ENCODE results near the gene MED23. TPM values are rescaled to one million over a fixed set of nuclear protein-coding genes. Genes with fewer than 3 reads are reported as not detected.

The MED23 gene
- total RNA-seq, 2 donors from 2014 or later: 11.9 to 18.2 TPM

DNA sequence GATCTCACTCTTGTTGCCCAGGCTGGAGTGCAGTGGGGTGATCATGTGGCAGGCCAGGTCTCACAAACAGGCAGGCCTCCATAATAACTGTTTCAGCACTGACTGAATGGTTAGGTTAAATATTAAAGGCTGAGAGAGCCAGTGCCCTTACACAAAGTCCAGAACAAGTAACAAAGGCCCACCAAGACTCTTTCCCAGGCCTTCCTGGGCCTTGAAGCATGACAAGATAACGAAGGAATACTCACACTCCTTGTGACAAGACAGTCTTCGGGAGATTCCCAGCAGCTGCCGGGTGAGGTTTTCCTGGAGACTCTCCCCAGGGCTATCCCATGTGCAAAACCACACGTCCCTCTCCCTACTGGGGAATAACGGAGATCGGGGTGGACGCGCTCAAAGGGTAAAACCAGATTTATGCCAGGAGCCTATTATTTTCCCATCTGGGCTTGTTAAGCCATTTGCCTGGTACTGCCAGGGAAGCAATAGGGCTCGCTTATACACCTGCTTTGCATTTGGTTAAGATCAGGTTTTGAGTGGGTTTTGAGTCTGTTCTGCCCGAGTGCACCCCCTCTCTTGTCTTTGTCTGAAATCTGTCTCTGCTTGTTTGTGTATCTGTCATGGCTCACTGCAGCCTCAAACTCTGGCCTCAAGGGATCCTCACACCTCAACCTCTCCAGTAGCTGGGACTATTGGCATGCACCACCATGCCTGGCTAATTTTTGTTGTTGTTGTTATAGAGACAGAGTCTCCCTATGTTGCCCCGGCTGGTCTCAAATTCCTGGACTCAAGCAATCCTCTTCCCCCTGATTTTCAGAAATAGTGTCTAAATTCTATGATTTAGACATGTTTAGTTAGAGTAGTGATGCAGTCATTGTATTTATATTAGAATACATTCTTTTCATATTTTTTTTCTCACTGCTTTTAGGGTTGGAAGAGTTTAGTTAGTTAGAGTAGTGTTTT, 7.6 kb upstream of the MED23 start:
- H3K36me3 ChIP-seq (replicated peaks in 1 of 2; ENCODE audit: insufficient read depth in 1 of 2, low read depth in 2 of 2): no peaks in the 10 kb centered on the region
- no peak overlapping the region for H3K27ac ChIP-seq
- H3K27me3 ChIP-seq: no peaks in the 10 kb centered on the region
- WGBS, 2 donors: 74 to 86% methylated on average over 11 of the region's 11 CpGs
- TF ChIP-seq POLR2A (IDR thresholded peaks at IDR 0.05): no peak
- TF ChIP-seq, protein P1, sequence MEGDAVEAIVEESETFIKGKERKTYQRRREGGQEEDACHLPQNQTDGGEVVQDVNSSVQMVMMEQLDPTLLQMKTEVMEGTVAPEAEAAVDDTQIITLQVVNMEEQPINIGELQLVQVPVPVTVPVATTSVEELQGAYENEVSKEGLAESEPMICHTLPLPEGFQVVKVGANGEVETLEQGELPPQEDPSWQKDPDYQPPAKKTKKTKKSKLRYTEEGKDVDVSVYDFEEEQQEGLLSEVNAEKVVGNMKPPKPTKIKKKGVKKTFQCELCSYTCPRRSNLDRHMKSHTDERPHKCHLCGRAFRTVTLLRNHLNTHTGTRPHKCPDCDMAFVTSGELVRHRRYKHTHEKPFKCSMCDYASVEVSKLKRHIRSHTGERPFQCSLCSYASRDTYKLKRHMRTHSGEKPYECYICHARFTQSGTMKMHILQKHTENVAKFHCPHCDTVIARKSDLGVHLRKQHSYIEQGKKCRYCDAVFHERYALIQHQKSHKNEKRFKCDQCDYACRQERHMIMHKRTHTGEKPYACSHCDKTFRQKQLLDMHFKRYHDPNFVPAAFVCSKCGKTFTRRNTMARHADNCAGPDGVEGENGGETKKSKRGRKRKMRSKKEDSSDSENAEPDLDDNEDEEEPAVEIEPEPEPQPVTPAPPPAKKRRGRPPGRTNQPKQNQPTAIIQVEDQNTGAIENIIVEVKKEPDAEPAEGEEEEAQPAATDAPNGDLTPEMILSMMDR (IDR thresholded peaks at IDR 0.05): no peak
- no peak for DNase-seq
- ATAC-seq: no peak
- no peaks in the 10 kb centered on the region for H3K4me1 ChIP-seq
- H3K4me3 ChIP-seq: no peak overlapping the region
- no peaks in the 10 kb centered on the region for H3K9me3 ChIP-seq
- intact Hi-C loops (cut with DNase I): no loop called here

DNA sequence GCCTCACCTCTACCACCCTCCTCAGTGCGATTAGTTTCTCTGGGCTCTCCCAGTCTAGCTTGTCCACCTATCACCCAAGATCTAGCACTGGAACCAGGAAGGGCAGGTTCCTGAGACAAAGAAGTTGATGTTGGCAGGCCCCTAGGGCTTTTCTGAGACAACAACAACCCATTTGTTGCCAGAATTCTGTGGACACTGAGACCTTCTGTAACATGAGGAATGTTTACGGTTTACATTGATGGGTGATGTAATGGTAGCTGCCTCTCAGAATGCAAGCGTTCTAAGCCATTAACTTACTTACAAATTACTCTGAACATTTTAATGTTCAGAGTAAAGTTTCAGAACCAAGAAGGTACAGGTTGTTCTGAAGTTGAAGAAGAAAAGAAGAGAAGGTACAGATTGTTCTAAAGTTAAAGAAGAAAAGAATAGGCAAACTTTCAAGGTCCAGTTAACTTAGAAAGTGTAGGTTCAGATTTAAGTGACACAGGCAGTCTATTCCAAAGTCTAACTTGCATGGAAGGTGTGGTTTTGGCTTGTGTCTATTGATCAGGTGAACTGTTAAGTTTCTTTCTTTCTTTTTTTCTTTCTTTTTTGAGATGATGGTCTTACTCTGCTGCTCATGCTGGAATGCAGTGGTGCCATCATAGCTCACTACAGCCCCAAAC, 3.7 kb upstream of the MED23 start:
- no peak overlapping the region for H3K4me3 ChIP-seq
- H3K9me3 ChIP-seq: no peaks in the 10 kb centered on the region
- H3K36me3 ChIP-seq (replicated peaks in 1 of 2; ENCODE audit: insufficient read depth in 1 of 2, low read depth in 2 of 2): no peaks in the 10 kb centered on the region
- WGBS, 2 donors: 68% methylated on average over 3 of the region's 3 CpGs
- H3K4me1 ChIP-seq: peaks cover 11% of the 10 kb centered on the region
- no peak for ATAC-seq
- no peak for TF ChIP-seq POLR2A (IDR thresholded peaks at IDR 0.05)
- TF ChIP-seq, protein P1 (IDR thresholded peaks at IDR 0.05): no peak
- H3K27me3 ChIP-seq: no peaks in the 10 kb centered on the region
- intact Hi-C loops (cut with DNase I): no loop called here
- no peak for DNase-seq
- H3K27ac ChIP-seq: no peak overlapping the region

DNA sequence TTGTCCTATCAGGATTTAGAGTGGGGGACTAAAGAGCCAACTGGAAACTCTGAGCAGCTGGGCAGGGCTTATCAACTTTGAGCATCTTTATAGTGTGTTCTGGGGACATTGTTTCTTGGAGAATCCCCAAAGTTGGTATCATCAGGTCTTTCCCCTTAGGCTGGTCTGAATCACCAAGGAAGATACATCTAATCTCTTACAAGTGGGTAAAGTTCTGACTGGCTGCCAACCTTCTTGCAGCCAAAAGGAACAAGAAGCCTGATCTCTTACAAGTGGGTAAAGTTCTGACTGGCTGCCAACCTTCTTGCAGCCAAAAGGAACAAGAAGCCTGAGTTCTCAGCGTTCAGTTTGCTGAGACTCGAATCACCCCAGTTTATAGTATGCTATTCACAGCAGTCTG, 1.6 kb upstream of the MED23 start:
- DNase-seq (no peak), ATAC-seq (no peak)
- Histone ChIP-seq H3K9me3 (no peaks in the 10 kb centered on the region), H3K36me3 (replicated peaks in 1 of 2; ENCODE audit: insufficient read depth in 1 of 2, low read depth in 2 of 2) (peaks cover 0 to 1% of the 10 kb centered on the region in 2 donors), H3K27ac (no peak overlapping the region), H3K4me1 (peaks cover 14% of the 10 kb centered on the region), H3K4me3 (no peak overlapping the region), H3K27me3 (no peaks in the 10 kb centered on the region)
- TF ChIP-seq, protein P1 (IDR thresholded peaks at IDR 0.05): no peak
- TF ChIP-seq POLR2A (IDR thresholded peaks at IDR 0.05): no peak
- intact Hi-C loops (cut with DNase I): no loop called here
- 68 to 70% methylated on average over 2 of the region's 2 CpGs for WGBS, 2 donors

DNA sequence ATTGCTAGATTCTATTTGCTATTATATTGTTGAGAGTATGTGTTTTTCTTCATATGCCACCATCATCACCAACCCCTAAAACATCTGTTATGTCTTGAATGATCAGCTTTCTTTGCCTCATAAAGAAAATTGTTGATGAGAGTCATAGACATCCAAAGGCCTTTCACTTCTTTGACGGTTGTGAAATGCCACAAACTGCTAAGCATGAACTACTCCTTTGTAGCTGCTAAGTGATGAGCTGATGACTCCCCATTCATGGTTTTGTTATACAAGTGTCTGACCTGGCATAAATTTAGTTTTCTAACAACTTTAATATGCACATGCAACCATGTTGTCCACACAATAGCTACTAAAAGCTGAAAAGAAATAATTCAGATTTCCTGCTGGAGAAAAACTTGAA, 684 bp upstream of the MED23 start:
- no peak for TF ChIP-seq POLR2A (IDR thresholded peaks at IDR 0.05)
- TF ChIP-seq, protein P1 (IDR thresholded peaks at IDR 0.05): no peak
- Histone ChIP-seq H3K36me3 (replicated peaks in 1 of 2; ENCODE audit: insufficient read depth in 1 of 2, low read depth in 2 of 2) (peaks cover 0 to 8% of the 10 kb centered on the region in 2 donors), H3K9me3 (no peaks in the 10 kb centered on the region), H3K27me3 (no peaks in the 10 kb centered on the region), H3K27ac (peak overlapping the region in 1 of 4 donors; percentile 87), H3K4me3 (no peak overlapping the region), H3K4me1 (peaks cover 14% of the 10 kb centered on the region)
- 24 to 34% methylated on average over 1 of the region's 1 CpG for WGBS, 2 donors
- intact Hi-C loops (cut with DNase I): no loop called here
- ATAC-seq (no peak), DNase-seq (no peak)
